Testis (tissue), 2 donors: Measurements from ENCODE around the gene CNTFR.

Experiments
- CTCF ChIP-seq, 3 experiments: fragments of 450-650 bp in 2 of 3; fragments of 200-600 bp in 1 of 3; sonication (generic) in 1 of 3; IDR thresholded peaks; one replicate each; pipeline ENCODE4 v1.5.1; 2016 to 2019; ENCODE audit warnings: antibody characterized with exemption in 3 of 3, mild to moderate bottlenecking in 2 of 3, moderate library complexity in 1 of 3
- POLR2A ChIP-seq: fragments of 450-650 bp; IDR thresholded peaks from one replicate; pipeline ENCODE4 v1.6.1; 2017; ENCODE audit warnings: antibody characterized with exemption, mild to moderate bottlenecking, moderate library complexity

DNA sequence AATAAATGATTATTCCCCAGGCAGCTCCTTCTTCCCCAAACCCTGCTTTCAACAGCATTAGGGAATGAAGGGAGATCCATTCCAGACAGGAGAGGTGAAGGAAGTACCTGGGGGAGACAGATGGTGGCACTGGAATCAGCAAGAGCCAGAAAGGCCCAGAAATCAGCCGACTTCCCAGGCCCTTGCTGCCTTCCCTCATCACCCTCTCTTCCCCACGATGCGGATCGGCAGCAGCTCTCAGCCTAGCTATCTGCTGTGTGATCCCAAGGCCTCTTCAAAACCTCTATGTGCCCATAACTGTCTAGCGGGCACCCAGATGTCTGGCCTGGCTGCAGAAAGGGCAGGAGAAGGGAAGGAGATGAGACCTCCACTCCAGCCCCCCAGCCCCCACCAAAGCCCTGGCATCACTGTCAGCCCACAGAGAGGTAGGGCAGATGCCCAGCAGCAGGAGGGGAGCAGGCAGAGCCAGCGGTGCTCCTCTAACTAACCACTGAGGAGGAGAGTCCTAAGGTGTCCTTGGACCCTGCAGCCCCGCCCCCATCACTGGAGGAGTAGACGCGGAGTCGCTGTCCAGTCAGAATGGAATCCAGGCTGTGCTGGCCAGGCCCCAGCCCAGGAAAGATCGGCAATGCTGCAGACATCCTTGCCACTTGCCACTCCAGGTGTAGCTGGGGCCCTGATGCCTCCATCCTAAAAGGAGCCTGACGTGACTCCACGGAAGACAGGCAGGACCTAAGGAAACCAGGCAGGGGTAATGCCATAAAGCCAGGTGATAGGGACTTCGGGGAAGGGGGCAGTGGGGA lies 12.7 kb downstream of the CNTFR start:
- no peak for TF ChIP-seq CTCF (IDR thresholded peaks at IDR 0.05)
- TF ChIP-seq POLR2A = no peak
